ENCODE data around the gene YBX1.
"Not testable (repeated sequence)": the region's sequence is repeated elsewhere in the genome, so short reads cannot be mapped to it uniquely, and the experiment has no call there.

- not testable (repeated sequence) for TF ChIP-seq CTCF (conservative IDR thresholded peaks at IDR 0.05; ENCODE audit: low read length); EZH2phosphoT487 (IDR thresholded peaks at IDR 0.05; ENCODE audit: borderline replicate concordance)
These were observed 32.2 kb downstream of the YBX1 start for GRCh38 chr1:42714441-42714840.

Measured in Loucy (cell line).